Duodenal mucosa (tissue), 2 donors: ENCODE measurements around the gene MCM3AP.
"Not testable (repeated sequence)": the region's sequence is repeated elsewhere in the genome, so short reads cannot be mapped to it uniquely, and the experiment has no call there.

Source experiments
- H3K27ac ChIP-seq: one replicate; pipeline ENCODE4 v1.7.0; 2013; ENCODE audit warnings: low read depth, low read length
- H3K27me3 ChIP-seq, 2 donors: one replicate each; pipeline ENCODE4 v1.7.0; 2013; ENCODE audit warnings: low read length in 2 of 2, control low read depth in 1 of 2; ENCODE audit not compliant: insufficient read depth in 2 of 2, control insufficient read depth in 1 of 2
- H3K36me3 ChIP-seq, 2 donors: one replicate each; pipeline ENCODE4 v1.7.0; 2013; ENCODE audit warnings: low read length in 2 of 2, control low read depth in 1 of 2; ENCODE audit not compliant: insufficient read depth in 2 of 2, control insufficient read depth in 1 of 2
- H3K4me1 ChIP-seq, 2 donors: one replicate each; pipeline ENCODE4 v1.7.0; 2013; ENCODE audit warnings: low read length in 2 of 2, control low read depth in 1 of 2; ENCODE audit not compliant: insufficient read depth in 2 of 2, control insufficient read depth in 1 of 2
- H3K4me3 ChIP-seq, 2 donors: one replicate each; pipeline ENCODE4 v1.7.0; 2013; ENCODE audit warnings: low read length in 2 of 2, low read depth in 1 of 2
- H3K9ac ChIP-seq, 2 donors: one replicate each; pipeline ENCODE4 v1.7.0; 2013; ENCODE audit warnings: low read length in 2 of 2, low read depth in 1 of 2
- H3K9me3 ChIP-seq, 2 donors: one replicate each; pipeline ENCODE4 v1.7.0; 2013; ENCODE audit warnings: low read length in 2 of 2, control low read depth in 1 of 2; ENCODE audit not compliant: control insufficient read depth in 1 of 2

MCM3AP gene

DNA sequence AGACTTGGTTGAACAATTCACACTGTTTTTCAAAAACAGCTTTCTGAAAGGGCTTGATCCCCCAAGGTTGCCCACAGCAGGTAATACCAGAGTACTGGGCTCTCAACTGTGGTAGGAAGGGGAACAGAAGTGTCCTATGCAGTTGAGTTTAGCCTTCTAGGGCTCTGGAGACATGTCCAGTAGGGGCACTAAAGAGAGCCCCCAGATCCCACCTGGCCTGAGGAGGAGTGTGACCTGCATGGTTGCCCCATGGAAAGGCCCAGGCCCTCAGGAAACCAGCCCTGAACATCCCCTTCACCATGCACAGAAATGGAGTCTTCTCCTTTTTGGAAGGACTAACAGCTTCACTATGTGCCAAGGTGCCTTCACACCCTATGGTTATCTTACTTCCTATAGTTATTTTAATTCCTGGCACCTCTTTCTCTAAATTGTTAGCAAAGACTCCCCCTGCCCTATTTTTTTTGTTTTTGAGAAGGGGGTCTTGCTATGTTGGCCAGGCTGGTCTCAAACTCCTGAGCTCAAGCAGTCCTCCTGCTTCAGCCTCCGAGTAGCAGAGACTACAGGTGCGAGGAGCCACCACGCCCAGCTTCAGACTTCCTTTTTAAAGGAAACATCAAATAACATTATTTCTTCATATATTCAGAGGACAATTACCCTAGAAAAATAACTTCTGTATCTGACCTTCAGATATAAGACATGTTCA lies 40.0 kb downstream of the MCM3AP start:
- Histone ChIP-seq H3K9ac (no peak overlapping the region), H3K27me3 (no peaks in the 10 kb centered on the region), H3K36me3 (peaks cover 67 to 85% of the 10 kb centered on the region in 2 donors), H3K9me3 (no peaks in the 10 kb centered on the region), H3K4me1 (no peaks in the 10 kb centered on the region), H3K4me3 (no peak overlapping the region), H3K27ac (no peak overlapping the region)

DNA sequence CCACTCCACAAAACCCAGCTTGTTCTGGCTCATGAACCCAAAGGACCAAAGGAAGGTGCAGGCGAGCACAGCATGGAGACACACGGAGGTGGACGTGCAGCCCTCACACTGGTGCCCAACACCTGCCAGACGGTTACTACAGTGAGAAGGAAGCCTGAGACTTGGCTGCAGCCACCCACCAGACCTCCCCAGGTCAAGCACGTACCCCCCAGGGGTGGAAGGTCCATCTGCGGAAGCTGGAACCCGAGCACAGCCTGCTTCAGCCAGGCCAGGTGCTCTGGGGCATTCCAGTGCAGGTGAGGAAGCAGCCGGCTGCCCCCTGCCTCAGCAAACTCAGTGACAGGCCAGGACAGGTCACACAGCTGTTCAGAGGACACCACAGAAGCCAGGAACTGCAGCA lies 40.8 kb downstream of the MCM3AP start:
- no peaks in the 10 kb centered on the region for H3K9me3 ChIP-seq
- H3K4me3 ChIP-seq, result no peak overlapping the region
- H3K27me3 ChIP-seq, result no peaks in the 10 kb centered on the region
- H3K27ac ChIP-seq, result no peak overlapping the region
- no peak overlapping the region for H3K9ac ChIP-seq
- H3K4me1 ChIP-seq, result no peaks in the 10 kb centered on the region
- peaks cover 61 to 85% of the 10 kb centered on the region in 2 donors for H3K36me3 ChIP-seq

DNA sequence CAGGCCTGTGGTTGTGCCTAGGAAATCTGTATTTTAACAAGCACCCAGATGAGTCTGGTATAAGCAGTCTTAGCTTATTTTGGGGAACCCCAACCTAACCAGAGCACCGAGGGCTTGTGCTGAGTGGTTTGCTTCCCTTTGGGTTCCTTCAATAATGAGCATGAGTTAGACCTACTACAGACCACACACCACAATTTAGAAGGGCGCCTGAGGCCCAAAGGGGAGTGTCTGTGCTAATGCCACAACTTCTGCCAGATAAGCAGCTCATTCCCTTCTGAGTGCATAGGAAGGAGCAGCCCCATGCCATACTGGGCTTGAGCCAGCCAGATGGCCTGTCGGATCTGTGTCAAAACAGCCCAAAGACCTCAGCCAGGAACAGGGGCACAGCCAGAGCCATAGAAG lies 41.5 kb downstream of the MCM3AP start:
- Histone ChIP-seq H3K27ac (no peak overlapping the region), H3K4me1 (no peaks in the 10 kb centered on the region), H3K4me3 (no peak overlapping the region), H3K27me3 (no peaks in the 10 kb centered on the region), H3K9ac (no peak overlapping the region), H3K36me3 (peaks cover 68 to 89% of the 10 kb centered on the region in 2 donors), H3K9me3 (no peaks in the 10 kb centered on the region)

DNA sequence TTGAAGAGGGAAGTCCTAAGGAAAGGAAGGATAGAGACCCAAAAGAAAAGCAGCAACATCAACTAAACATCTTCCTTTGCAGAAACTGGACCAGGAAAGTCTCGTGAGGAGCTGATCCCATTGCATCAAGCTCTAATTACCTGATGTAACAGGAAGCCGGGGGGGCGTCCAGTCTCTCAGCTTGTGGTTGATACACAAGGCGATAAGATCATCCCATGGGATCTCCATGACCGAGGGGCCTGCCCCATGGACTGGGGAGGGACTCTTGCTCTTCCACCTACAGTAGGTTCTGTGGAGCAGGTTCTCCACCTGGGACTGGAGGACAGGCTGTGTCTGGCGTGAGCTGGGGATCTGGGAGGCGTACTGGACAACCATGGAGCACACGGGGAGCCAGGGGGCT lies 42.1 kb downstream of the MCM3AP start:
- H3K9ac ChIP-seq, result no peak overlapping the region
- H3K27me3 ChIP-seq, result no peaks in the 10 kb centered on the region
- H3K27ac ChIP-seq, result no peak overlapping the region
- H3K4me3 ChIP-seq, result no peak overlapping the region
- H3K36me3 ChIP-seq, result peaks cover 69 to 94% of the 10 kb centered on the region in 2 donors
- H3K4me1 ChIP-seq, result no peaks in the 10 kb centered on the region
- no peaks in the 10 kb centered on the region for H3K9me3 ChIP-seq

DNA sequence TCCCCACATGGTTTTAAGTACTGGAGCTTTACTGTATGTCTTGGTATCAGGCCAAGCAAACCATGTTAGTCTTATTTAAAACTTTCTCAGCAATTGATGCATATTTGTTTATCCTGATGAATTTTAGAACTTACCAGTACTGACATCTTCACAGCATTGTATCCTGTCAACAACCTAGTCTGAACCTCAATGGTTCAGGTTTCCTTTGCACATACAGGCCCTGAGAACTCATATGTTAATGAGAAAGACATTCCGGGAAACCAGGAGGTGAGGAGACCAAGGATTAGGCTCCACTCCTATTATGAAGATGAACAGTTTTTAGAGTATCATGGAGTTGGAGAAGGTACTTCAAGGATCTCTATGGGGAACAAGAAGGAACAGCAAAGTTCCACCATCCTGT lies 43.8 kb downstream of the MCM3AP start:
- H3K9ac ChIP-seq, H3K27me3 ChIP-seq, H3K9me3 ChIP-seq, H3K27ac ChIP-seq, H3K4me3 ChIP-seq, H3K4me1 ChIP-seq: not testable (repeated sequence)
- H3K36me3 ChIP-seq, result peaks cover 67 to 86% of the 10 kb centered on the region in 2 donors

DNA sequence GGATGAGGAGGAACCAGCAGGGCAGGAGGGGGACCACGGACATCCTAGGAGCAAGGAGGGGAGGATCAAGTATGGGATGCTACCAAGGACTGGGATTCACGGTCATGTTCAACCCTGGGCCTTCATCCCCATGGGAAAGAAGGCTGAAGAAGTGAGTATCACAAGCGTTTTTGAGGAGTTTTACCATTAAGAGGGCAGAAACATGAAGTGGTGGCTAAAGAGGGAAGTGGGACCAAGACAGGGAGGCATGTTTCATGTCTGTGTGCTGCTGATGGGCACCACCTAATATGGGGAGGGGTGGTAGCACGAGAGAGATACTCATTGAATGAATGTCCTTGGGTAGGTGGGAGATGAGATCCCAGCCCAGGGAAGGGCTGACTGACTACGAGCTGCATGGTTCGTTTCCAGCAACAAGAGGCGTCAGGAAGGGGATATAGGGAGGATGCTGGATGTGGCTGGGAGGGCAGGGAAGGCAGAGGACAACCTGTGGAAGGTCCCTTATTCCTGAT lies 45.5 kb downstream of the MCM3AP start:
- H3K4me3 ChIP-seq, result no peak overlapping the region
- H3K27me3 ChIP-seq, result no peaks in the 10 kb centered on the region
- peaks cover 63 to 85% of the 10 kb centered on the region in 2 donors for H3K36me3 ChIP-seq
- H3K9ac ChIP-seq, result no peak overlapping the region
- H3K9me3 ChIP-seq, result no peaks in the 10 kb centered on the region
- no peak overlapping the region for H3K27ac ChIP-seq
- H3K4me1 ChIP-seq, result no peaks in the 10 kb centered on the region

DNA sequence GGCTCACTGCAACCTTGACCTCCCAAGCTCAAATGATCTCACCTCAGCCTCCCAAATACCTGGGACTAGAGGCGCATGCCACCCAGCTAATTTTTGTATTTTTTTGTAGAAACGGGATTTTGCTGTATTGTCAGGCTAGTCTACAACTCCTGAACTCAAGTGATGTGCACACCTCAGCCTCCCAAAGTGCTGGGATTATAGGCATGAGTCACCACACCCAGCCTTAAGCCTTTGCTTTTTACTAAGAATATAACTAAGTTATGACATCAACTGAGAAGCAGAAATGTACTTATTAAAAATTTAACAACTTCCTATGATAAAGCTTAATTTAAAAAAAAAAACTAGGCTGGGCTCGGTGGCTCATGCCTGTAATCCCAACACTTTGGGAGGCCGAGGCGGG lies 47.9 kb downstream of the MCM3AP start:
- H3K9ac ChIP-seq, result no peak overlapping the region
- H3K9me3 ChIP-seq, result no peaks in the 10 kb centered on the region
- H3K4me3 ChIP-seq, result no peak overlapping the region
- H3K4me1 ChIP-seq, result no peaks in the 10 kb centered on the region
- peaks cover 46 to 83% of the 10 kb centered on the region in 2 donors for H3K36me3 ChIP-seq
- no peak overlapping the region for H3K27ac ChIP-seq
- no peaks in the 10 kb centered on the region for H3K27me3 ChIP-seq

DNA sequence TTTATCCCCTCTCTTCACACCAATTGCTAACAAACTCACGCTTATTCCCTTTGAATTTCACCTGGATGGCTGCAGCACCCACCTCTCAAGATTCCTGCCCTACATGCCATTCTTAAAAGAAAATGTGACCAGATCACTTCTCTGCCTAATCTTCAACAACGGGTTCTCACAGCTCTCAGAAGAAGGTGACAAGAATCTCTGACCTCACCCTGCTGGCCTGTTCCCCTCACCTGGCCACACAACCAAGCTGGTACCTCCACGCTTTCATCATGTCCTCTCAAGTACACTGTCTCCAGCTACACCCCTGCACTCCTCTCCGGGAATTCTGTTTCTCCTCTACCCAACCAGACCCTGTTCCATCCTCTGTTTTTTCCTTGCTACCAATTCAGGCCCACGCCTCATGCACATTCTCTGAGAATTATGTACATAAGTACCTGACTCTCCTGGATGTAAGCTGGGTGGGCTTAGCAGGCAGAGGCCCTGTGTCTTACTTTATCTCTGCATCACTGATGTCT lies 50.9 kb downstream of the MCM3AP start:
- Histone ChIP-seq H3K27ac (no peak overlapping the region), H3K4me1 (peaks cover 4 to 6% of the 10 kb centered on the region in 2 donors), H3K4me3 (no peak overlapping the region), H3K9ac (no peak overlapping the region), H3K36me3 (peaks cover 27 to 57% of the 10 kb centered on the region in 2 donors), H3K9me3 (no peaks in the 10 kb centered on the region), H3K27me3 (no peaks in the 10 kb centered on the region)

DNA sequence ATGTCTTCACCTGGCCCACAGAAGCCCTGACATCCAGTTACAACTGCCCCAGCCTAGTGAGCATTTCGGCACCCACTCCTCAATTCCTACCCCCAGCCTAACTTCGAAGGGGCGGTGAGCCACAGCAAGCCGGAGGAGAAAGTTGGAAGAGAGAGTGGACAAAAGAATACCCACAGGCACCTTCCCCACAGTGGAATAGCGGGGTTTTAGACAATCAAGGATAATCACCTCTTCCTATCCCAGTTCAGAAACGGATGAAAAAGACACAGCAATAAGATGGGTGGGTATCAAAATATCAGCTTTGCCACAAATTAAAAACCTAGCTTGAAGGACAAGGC lies 55.5 kb downstream of the MCM3AP start:
- H3K9ac ChIP-seq, result peak overlapping the region; percentile 51 to 55

DNA sequence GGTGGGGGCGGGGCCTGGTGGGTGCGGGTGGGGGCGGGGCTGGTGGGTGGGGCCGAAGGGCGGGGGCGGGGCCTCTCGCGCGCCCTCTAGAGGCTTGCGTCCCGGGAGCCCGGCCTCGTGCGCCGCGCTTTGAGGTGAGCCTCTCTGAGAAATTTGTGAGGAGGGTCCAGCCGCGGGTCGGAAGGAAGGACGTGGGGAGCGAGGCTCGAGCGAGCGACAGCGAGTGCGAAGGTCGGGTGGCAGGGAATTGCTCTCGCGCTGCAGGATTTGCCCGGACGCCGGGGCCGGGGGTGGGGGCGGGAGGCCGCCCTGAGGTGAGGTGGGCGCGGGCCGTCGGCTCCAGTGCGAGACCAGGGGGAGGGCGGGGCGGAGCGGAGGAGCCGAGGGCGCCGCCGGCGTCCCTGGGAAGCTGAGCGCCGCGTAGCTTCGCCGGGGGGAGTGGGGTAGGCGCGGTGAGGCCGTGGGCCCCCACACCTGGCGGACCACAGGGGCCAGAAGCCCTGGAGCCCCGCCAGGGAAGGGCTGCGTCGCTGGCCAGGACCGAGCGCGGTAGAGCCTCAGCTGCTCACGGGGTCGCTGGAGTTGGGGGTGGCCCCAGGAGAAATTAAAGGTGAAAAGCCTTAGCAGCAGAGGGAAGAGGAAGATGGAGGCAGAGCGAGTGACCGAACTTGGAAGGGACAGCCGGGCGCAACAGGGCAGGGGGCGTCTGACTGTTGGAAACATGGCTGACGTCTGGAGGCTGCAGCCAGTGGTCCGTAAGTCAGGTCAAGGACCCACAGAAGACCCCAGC lies 56.1 kb downstream of the MCM3AP start:
- no peaks in the 10 kb centered on the region for H3K9me3 ChIP-seq
- H3K27ac ChIP-seq, result no peak overlapping the region
- peaks cover 20 to 22% of the 10 kb centered on the region in 2 donors for H3K4me1 ChIP-seq
- H3K4me3 ChIP-seq, result peak overlapping the region; percentile 58 to 67
- peaks cover 3 to 21% of the 10 kb centered on the region in 2 donors for H3K36me3 ChIP-seq
- H3K9ac ChIP-seq, result peak overlapping the region; percentile 51 to 55
- H3K27me3 ChIP-seq, result no peaks in the 10 kb centered on the region

More for the DNA sequence above, 55.5 kb downstream of the MCM3AP start:
- Histone ChIP-seq H3K36me3 (peaks cover 8 to 27% of the 10 kb centered on the region in 2 donors), H3K9me3 (no peaks in the 10 kb centered on the region), H3K27me3 (no peaks in the 10 kb centered on the region), H3K4me3 (peak overlapping the region; percentile 58 to 67), H3K4me1 (peaks cover 20 to 22% of the 10 kb centered on the region in 2 donors), H3K27ac (no peak overlapping the region)
